GM12875 (cell line): ENCODE data around the gene DBP.

ENCODE experiments used
- H3K4me3 ChIP-seq: one replicate; pipeline ENCODE4 v1.5.1; 2011; ENCODE audit warnings: low read depth, low read length, control low read depth
- CTCF ChIP-seq: IDR thresholded peaks from 2 replicates; pipeline ENCODE4 v1.5.1; 2011; ENCODE audit warnings: low read depth, mild to moderate bottlenecking, control low read depth, inconsistent platforms, low read length, moderate library complexity, borderline replicate concordance; ENCODE audit not compliant: insufficient read depth

The DBP gene

GRCh38 chr19:48678201-48678600, 41.0 kb upstream of the DBP start:
- no peak for TF ChIP-seq CTCF
- H3K4me3 ChIP-seq: no peak overlapping the region

GRCh38 chr19:48676887-48677286, 39.7 kb upstream of the DBP start:
- no peak for TF ChIP-seq CTCF
- no peak overlapping the region for H3K4me3 ChIP-seq

- no peak for TF ChIP-seq CTCF
- H3K4me3 ChIP-seq: no peak overlapping the region
Measured at GRCh38 chr19:48676487-48676886, 39.3 kb upstream of the DBP start.

- TF ChIP-seq CTCF: peak; percentile 85
- no peak overlapping the region for H3K4me3 ChIP-seq
Measured at GRCh38 chr19:48674921-48675824, 38.0 kb upstream of the DBP start.

- no peak for TF ChIP-seq CTCF
- no peak overlapping the region for H3K4me3 ChIP-seq
Measured at GRCh38 chr19:48674216-48674809, 37.1 kb upstream of the DBP start.

GRCh38 chr19:48673436-48674100, 36.4 kb upstream of the DBP start:
- no peak for TF ChIP-seq CTCF

More at GRCh38 chr19:48673436-48674100, 36.4 kb upstream of the DBP start:
- no peak overlapping the region for H3K4me3 ChIP-seq
